ENCODE results near the gene ANKRD6. TPM values are rescaled to one million over a fixed set of nuclear protein-coding genes. Genes with fewer than 3 reads are reported as not detected.

The ANKRD6 gene
- total RNA-seq, 4 donors from 2014 or later = 9.3 to 26.0 (median 12.4) TPM

DNA sequence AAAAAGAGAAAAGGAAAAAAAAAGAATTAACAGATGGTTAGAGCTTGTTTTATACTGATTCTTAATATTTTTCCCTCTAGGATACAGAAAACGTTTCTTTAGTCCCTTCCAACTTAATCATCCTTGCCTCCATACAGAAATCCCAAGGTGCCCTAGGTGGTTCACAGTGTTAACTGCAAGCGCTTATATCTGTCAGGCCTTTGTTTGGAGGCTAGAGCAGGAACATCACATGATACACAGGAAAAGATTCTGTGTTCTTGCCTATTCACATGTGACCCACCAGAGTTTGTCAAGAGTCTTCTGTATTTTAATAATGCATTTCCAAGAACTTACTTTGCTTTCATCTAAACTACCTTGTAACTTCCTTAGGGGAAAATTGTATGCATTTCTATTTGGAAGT is 31.3 kb downstream of the ANKRD6 start:
- no peak for DNase-seq (ENCODE audit: low spot score)
- no peak for ATAC-seq (ENCODE audit: low FRiP score)
- TF ChIP-seq, protein P1, sequence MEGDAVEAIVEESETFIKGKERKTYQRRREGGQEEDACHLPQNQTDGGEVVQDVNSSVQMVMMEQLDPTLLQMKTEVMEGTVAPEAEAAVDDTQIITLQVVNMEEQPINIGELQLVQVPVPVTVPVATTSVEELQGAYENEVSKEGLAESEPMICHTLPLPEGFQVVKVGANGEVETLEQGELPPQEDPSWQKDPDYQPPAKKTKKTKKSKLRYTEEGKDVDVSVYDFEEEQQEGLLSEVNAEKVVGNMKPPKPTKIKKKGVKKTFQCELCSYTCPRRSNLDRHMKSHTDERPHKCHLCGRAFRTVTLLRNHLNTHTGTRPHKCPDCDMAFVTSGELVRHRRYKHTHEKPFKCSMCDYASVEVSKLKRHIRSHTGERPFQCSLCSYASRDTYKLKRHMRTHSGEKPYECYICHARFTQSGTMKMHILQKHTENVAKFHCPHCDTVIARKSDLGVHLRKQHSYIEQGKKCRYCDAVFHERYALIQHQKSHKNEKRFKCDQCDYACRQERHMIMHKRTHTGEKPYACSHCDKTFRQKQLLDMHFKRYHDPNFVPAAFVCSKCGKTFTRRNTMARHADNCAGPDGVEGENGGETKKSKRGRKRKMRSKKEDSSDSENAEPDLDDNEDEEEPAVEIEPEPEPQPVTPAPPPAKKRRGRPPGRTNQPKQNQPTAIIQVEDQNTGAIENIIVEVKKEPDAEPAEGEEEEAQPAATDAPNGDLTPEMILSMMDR (IDR thresholded peaks at IDR 0.05) = no peak

DNA sequence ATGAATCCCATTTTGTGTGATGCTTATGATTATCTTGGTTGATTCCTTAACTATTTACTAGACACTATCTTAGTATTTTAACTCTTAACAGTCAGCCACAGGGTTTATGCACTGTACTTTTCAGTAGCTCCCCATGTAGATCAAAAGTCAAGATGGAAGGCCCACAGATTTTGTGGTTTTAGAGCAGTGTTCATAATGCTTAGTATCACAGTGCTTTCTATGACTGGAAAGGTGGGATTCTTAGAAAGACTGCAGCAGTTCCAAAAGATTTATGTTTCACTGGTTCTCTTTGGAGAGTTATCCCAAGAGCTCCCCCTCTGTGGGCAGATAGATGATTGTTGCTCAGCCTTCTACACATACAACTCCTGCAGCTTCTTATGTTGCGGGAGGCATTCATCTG is 34.5 kb downstream of the ANKRD6 start:
- DNase-seq (ENCODE audit: low spot score) = no peak
- TF ChIP-seq, protein P1 (IDR thresholded peaks at IDR 0.05) = no peak
- no peak for ATAC-seq (ENCODE audit: low FRiP score)

DNA sequence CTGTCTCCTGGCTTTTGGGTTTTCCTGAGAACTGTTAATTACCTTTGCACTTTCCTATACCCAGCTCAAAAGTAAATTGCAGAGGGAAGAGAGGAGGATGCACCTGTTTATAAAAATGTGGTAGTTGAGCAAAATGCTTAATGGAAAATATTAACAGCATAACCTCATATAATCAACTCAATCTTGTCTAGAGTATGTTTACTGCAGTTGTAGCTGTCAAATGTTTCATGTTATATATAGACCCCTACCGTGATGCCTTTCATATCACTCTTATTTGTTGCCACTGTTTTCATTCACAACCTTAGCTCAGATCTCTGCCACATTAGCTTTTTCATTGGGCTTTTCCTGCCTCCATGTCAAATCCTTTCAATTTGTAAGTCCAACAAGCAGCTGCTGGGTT is 36.0 kb downstream of the ANKRD6 start:
- no peak for ATAC-seq (ENCODE audit: low FRiP score)
- no peak for DNase-seq (ENCODE audit: low spot score)
- TF ChIP-seq, protein P1 (IDR thresholded peaks at IDR 0.05) = no peak

GRCh38 chr6:89471287-89471867 is 38.4 kb downstream of the ANKRD6 start:
- TF ChIP-seq, protein P1 (IDR thresholded peaks at IDR 0.05) = no peak
- ATAC-seq (ENCODE audit: low FRiP score) (no peak), DNase-seq (ENCODE audit: low spot score) (no peak)

- DNase-seq (ENCODE audit: low spot score) (no peak), ATAC-seq (ENCODE audit: low FRiP score) (peak; percentile 57)
- TF ChIP-seq, protein P1 (IDR thresholded peaks at IDR 0.05) = no peak
Observed at GRCh38 chr6:89475101-89475500, 42.1 kb downstream of the ANKRD6 start.

- TF ChIP-seq, protein P1 (IDR thresholded peaks at IDR 0.05) = no peak
- ATAC-seq (ENCODE audit: low FRiP score) = no peak
- DNase-seq (ENCODE audit: low spot score) = no peak
Observed at GRCh38 chr6:89475634-89476033, 42.7 kb downstream of the ANKRD6 start.

DNA sequence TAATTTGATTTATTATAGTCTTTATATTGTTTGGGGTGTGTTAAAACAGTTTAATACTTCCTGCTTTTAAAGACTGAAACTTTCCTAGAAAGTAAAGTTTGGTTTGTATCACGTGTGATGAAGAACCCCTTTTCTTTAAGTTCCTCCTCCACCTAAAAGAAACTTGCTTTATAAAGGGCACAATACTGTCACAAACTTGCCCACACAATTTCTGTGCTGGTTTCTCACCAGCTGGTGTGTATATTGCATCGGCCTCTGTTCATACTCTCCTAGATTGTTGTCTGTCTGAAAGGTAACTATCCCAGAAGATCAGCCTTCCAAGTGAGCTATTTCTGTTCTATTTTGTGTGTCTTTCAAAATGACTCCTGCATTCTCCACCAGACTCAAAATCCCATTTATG is 46.9 kb downstream of the ANKRD6 start:
- ATAC-seq (ENCODE audit: low FRiP score) = no peak
- TF ChIP-seq, protein P1 (IDR thresholded peaks at IDR 0.05) = no peak
- no peak for DNase-seq (ENCODE audit: low spot score)

Data from omental fat pad (tissue), 4 donors.